CD4-positive, alpha-beta T cell treated with Interleukin-15 for 4 hours (primary cell): ENCODE measurements around the gene COL5A1.
"Not testable (repeated sequence)": the region's sequence is repeated elsewhere in the genome, so short reads cannot be mapped to it uniquely, and the experiment has no call there.

Experiments used
- DNase-seq: peaks from one replicate; pipeline ENCODE4 v3.0.0-alpha.2; 2020; ENCODE audit warnings: low spot score

COL5A1 gene

GRCh38 chr9:134707731-134708671, 66.4 kb downstream of the COL5A1 start:
- no peak for DNase-seq

GRCh38 chr9:134708672-134709038, 67.1 kb downstream of the COL5A1 start:
- DNase-seq, result no peak

- no peak for DNase-seq
Observed at GRCh38 chr9:134709512-134710270, 68.1 kb downstream of the COL5A1 start.

- no peak for DNase-seq
Observed at GRCh38 chr9:134710271-134710540, 68.6 kb downstream of the COL5A1 start.

- DNase-seq, result no peak
Observed at GRCh38 chr9:134710901-134711300, 69.3 kb downstream of the COL5A1 start.

GRCh38 chr9:134712243-134712642, 70.6 kb downstream of the COL5A1 start:
- DNase-seq, result no peak

- DNase-seq, result no peak
Observed at GRCh38 chr9:134712926-134713325, 71.3 kb downstream of the COL5A1 start.

GRCh38 chr9:134715536-134715935, 73.9 kb downstream of the COL5A1 start:
- DNase-seq, result not testable (repeated sequence)

- DNase-seq, result no peak
Observed at GRCh38 chr9:134716067-134716466, 74.5 kb downstream of the COL5A1 start.

- DNase-seq, result no peak
Observed at GRCh38 chr9:134717056-134717455, 75.5 kb downstream of the COL5A1 start.

GRCh38 chr9:134717924-134718645, 76.5 kb downstream of the COL5A1 start:
- no peak for DNase-seq

- no peak for DNase-seq
Observed at GRCh38 chr9:134719331-134719730, 77.7 kb downstream of the COL5A1 start.

GRCh38 chr9:134720136-134720753, 78.6 kb downstream of the COL5A1 start:
- DNase-seq, result no peak

- no peak for DNase-seq
Observed at GRCh38 chr9:134720796-134721195, 79.2 kb downstream of the COL5A1 start.

- DNase-seq, result no peak
Observed at GRCh38 chr9:134721344-134721743, 79.7 kb downstream of the COL5A1 start.

- no peak for DNase-seq
Observed at GRCh38 chr9:134722120-134722701, 80.6 kb downstream of the COL5A1 start.

GRCh38 chr9:134723037-134723436, 81.4 kb downstream of the COL5A1 start:
- DNase-seq, result no peak

- no peak for DNase-seq
Observed at GRCh38 chr9:134723491-134724190, 82.0 kb downstream of the COL5A1 start.

- no peak for DNase-seq
Observed at GRCh38 chr9:134724202-134724911, 82.8 kb downstream of the COL5A1 start.

- no peak for DNase-seq
Observed at GRCh38 chr9:134724912-134725604, 83.5 kb downstream of the COL5A1 start.
